Globus pallidus (tissue), 1 donor: Measurements from ENCODE around the gene GLS.

Experiments used
- DNase-seq: peaks from one replicate; pipeline ENCODE4 v3.0.0-alpha.2; 2015; ENCODE audit warnings: low spot score

GLS gene

DNA sequence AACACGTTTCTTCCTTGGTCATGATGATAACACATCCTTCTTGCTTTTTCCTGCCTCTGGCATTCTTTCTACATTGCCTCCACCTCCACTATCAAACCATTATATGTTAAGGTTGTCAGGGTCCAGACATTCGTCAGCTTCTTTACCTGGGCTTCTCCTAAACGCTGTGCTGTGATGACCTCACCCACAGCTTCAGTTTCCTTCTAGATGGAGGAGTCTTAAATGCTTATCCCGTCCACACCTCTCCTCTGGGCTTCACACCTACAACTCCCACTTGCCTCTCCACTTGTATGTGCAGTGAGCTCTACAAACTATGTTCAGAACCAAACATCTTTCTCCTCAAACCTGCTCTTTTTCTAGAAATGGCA lies 134.0 kb downstream of the GLS start:
- no peak for DNase-seq
